Measurements from ENCODE around the gene DLG1.

The DLG1 gene

DNA sequence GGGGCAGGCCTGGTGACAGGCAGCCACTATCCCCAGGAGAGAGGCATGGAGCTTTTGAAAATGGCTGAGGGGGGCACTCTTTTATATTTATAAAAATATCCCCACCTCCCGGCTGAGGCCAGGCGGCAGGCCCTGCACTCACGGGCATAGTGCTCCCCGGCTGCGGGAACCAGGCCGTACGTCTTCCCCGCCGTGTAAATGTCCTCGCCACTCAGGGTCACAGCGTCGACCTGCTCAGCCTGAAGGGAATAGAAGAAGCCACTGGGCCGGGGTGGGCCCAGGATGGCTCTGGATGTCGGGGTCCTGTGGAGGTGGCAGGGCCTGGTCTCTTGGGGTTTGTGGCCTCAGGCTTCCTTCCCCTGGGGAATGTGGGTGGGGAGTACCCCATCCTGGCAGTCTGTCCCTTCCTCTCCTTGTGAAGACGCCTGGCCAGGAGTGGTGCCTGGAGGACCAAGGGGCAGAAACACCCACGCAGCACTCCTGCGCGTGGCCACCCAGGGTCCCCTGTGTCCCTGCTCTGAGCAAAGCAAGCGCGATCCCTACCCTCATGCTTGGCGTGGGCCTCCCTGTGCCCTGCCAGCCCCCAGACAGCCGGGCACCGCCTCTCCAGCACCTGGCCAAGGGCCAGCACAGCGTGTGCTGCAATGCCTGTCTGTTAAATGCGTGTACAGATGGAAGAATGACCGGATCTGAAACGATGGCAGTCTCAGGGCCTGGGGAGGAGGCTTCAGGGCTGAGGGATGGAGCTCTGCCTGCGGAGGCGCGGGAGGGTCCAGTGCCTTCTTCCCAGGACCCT, 287.7 kb downstream of the DLG1 start:
- no peak for DNase-seq

GRCh38 chr3:197009532-197010019, 288.8 kb downstream of the DLG1 start:
- no peak for DNase-seq

DNA sequence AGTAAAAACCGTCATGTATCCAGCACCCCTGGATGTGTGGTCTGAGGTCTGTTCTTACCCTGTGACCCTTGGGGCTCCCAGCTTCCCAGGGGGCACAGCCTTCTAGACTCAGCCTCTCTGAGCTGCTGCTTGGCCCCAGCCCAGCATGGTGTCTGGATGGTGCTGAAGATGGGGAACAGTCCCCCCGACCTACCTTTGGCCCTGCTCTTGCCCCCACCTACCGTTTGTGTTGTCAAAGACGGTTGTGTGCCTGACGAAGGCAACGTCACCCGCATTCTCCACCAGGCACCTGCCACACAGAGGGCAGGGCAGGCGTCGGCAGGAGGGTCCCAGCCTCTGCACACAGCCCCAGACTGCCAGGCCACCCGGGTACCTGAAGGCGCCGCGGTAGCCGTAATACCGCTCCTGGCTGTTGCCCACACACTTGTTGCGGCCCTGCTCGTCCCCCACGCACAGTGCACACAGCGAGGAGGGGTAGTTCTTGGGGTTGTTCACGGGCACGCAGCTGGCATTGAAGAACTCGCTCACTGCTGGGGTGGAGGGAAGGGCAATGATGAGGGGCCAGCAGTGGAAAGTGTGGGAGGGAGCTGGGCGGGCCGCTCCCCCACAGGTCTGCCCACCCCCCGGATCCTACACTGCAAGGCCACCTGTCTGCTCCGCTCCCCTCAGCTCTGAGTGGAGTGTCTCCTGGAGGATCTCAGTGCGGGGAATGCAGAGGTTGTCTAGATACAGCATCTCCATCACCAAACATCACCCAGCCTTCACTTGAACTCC, 289.8 kb downstream of the DLG1 start:
- no peak for DNase-seq

DNA sequence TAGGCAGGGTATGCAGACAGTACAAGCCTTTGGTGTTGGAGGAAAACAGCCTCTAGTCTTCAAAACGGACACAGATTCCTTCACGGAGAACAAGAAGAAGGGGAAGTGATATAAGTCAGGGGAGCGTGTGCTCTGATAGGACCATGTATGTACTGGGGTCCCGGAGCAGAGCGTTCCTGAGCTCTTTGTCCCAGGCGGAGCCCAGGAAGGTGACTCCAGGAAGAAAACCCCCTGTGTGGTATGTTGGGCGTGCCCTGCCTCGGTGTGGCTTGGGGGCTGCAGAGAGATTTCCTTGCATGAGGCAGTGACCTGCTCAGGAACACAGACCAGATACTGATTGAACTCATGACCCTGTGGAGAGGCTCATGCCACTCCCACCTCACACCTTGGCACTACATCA, 290.5 kb downstream of the DLG1 start:
- no peak for DNase-seq

- no peak for DNase-seq
Observed at GRCh38 chr3:197007296-197007940, 291.0 kb downstream of the DLG1 start.

DNA sequence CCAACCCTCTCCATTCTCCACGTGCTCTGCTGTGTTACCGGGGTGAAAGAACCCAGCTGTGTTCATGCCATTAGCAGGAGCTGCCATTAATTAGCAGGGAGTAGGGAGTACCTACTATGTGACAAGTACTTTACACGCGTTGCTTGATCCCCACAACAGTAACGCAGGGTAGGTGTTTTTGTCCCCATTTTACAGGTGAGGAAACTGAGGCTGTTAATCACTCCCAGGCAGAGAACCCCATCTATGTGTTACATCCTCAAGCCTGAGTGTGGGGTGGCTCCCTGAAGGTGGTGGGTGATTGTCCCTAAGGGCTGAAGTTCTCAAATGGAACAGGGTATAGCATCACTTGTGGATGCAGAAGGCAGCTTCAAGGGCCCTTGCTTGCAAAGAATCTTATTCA, 291.6 kb downstream of the DLG1 start:
- no peak for DNase-seq

DNA sequence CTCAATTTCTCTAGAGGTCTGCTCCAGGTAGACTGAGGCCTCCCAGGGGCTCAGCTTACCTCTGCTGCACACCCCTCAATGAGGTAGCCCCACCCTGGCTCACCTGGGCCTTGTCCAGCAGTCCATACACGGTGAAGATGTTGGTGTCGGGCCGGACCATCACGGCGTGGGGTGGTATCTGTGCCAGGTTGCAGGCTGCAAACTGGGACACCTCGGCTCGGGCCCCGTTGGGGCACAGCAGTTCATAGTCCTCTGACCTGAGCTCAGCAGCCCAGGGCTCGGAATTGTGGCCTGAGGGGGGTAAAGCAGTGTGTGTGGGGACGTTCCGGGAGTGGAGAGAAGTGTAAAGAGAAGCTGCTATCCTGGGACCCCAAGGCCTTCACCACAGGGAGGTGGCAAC, 292.0 kb downstream of the DLG1 start:
- DNase-seq = no peak

- DNase-seq = no peak
Observed at GRCh38 chr3:197003461-197004385, 294.7 kb downstream of the DLG1 start.

DNA sequence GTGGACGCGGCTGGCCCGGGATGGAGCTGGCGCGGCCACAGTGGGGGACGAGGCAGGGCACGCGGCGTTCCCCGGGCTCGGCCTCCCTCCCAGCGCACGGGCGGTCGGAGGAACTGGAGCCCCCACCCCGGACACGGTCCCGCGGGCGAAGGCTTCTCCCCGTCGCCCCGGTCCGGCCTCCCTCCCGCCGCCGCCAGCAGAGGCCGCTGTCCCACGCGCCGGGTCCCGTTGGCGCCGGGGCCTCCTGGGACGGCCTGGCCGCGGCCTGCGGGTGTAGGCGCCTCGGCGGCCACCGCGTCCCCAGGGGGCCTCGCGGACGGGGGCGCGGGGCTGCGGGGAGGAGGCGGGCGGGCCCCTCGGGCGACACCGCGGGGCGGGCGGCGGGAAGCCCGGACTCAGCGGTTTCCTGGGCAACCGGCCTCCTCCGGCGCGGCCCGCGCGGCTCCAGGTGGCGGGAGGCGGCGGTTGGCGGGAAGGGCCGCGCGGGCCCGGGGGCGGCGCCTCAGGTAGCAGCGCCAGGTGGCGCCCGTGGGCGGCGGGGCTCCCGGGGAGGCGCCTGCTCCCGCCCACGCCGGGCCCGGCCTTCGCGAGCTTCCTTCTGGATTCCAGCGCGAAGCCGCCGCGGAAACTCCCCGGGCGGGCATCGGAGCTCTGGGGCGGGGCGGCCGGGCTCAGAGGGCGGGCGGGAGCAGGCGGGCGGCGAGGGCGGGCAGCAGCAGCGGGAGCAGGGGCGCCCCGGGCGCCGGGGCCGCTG, 295.5 kb downstream of the DLG1 start:
- peak; percentile 82 to 84 for DNase-seq

- DNase-seq = peak in 1 of 2 donors; percentile 10
Observed at GRCh38 chr3:197001972-197002700, 296.3 kb downstream of the DLG1 start.

GRCh38 chr3:197001106-197001971, 297.1 kb downstream of the DLG1 start:
- DNase-seq = no peak

DNA sequence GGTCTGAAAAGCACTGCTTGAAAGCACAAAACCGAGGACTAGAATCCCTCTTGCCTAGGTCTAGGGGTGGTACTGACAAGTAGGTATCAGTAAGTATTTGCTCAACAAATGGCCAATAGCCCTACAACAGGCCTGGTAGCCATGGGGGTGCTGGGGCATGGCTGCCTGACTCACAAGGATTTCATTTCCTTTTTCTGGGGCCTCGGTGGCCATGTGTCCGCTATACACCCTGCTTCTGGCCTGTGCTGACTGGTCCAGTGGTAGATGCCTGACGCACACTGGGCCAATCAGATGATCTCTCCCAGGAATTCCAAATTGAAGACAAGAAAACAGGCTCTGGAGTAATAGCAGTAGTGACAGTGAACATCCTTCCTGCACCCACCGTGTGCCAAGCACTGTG, 298.2 kb downstream of the DLG1 start:
- DNase-seq = no peak

DNA sequence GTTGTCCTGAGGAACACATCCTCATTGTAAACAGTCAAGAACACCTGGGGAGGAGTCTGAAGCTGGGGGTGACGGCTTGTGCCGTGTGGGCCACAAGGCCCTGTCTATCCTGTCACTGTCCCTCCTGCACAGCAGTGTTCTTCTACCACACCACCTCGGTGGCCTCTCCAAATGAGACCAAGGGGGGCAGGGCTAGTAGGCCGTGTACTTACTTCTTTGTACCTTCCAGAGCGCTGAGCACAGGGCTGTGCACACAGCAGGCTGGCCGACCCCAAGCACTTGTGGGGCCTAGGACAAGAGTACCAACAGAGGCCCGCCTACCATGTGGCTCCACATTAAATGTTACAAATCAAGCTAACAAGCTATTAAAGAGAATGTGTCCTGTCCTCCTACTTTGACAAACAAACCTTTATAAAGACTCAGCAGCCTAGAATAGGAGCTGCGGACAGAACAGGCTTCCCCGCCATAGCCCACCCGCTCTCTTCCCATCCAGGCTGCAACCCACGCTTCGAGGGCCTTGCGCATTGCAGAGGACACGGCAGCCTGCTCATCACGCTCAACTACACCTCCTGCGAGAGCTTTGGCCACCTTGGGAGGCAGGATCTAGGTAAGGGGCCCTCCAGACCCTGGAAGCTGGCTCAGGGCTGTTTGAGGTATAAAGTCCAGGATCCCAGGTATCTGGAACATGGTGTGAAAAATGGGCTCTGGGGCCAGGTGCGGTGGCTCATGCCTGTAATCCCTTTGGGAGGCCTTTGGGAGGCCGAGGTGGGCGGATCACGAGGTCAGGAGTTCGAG, 299.2 kb downstream of the DLG1 start:
- no peak for DNase-seq

GRCh38 chr3:196997311-196997710, 301.1 kb downstream of the DLG1 start:
- no peak for DNase-seq

GRCh38 chr3:196996454-196997265, 301.8 kb downstream of the DLG1 start:
- no peak for DNase-seq

GRCh38 chr3:196995646-196996355, 302.6 kb downstream of the DLG1 start:
- no peak for DNase-seq

GRCh38 chr3:196995027-196995426, 303.4 kb downstream of the DLG1 start:
- no peak for DNase-seq

GRCh38 chr3:196994056-196994455, 304.4 kb downstream of the DLG1 start:
- DNase-seq = no peak
